Upper lobe of left lung (tissue), 4 donors: ENCODE results near the gene ADAMTSL2.
A peak's percentile ranks its signal among the peaks of the same experiment; 100 is the strongest.

Source experiments
- POLR2A ChIP-seq, 4 donors: fragments of 450-650 bp; IDR thresholded peaks; one replicate each; pipeline ENCODE4 v1.5.1; 2016 to 2017; ENCODE audit warnings: antibody characterized with exemption in 4 of 4, mild to moderate bottlenecking in 2 of 4
- POLR2AphosphoS5 ChIP-seq, 2 donors: sonication (generic); formaldehyde crosslinking; IDR thresholded peaks; one replicate each; pipeline ENCODE4 v1.5.1; 2017; ENCODE audit warnings: antibody characterized with exemption in 2 of 2

- TF ChIP-seq POLR2AphosphoS5 (IDR thresholded peaks at IDR 0.05) (peak; percentile 37 to 46), POLR2A (IDR thresholded peaks at IDR 0.05) (no peak)
Observed at GRCh38 chr9:133581513-133582343, 47.2 kb downstream of the ADAMTSL2 start.
